ENCODE measurements around the gene DOC2A. TPM values are rescaled to one million over a fixed set of nuclear protein-coding genes. Genes with fewer than 3 reads are reported as not detected.
"Not testable (repeated sequence)": the region's sequence is repeated elsewhere in the genome, so short reads cannot be mapped to it uniquely, and the experiment has no call there.

DOC2A gene
- 0.38 TPM for total RNA-seq
- long read RNA-seq, partial matches to known transcripts, result 1 of 1 reads
- long read RNA-seq, other reads (novel, unspliced or antisense), result 0 of 1 reads

DNA sequence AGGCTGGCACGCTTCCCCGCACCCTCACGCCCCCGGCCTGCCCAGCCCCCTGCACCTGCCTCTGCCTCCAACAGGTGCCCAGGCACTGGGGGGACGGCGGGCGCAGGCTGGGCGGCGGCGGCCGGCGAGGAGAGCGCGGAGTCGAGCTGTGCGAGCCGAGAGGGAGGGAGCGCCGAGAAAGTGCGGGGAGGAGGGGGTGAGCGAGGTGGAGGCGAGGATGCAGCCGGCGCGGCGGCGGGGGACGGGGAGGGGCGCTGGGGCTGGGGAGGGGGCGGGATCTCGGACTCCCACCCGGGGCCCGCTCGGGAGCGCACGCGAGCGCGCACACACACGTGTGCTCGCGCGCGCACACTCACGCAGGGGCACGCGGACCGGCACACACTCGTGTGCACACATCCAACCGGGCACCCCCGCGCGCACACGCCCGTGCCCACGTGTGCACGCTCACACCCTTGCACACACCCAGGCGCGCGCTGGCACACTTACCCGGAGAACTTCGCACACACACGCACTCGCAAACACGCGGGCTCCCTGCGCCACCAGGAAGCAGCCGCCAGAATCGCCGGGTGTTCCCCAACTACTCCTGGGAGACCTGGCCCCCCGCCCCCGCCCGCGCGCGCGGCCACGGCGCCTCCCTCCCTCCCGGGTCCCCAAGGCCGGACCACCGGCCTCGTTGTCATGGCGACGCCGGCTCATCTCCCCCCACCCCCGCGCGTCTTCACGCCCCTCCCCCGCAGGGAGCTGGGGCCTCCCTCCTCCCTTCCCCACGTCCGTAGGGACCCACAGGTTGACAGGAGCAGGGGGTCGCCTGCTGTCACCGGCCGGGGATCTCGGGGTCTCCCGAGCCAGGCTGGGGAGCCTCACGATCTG lies at the start of gene DOC2A:
Gene DOC2A, minus strand, starts transcription at position 184 of the 870 bp plus-strand sequence. CDS start 805 bp downstream, outside the sequence.
- no peak for DNase-seq (ENCODE audit: low spot score)

DNA sequence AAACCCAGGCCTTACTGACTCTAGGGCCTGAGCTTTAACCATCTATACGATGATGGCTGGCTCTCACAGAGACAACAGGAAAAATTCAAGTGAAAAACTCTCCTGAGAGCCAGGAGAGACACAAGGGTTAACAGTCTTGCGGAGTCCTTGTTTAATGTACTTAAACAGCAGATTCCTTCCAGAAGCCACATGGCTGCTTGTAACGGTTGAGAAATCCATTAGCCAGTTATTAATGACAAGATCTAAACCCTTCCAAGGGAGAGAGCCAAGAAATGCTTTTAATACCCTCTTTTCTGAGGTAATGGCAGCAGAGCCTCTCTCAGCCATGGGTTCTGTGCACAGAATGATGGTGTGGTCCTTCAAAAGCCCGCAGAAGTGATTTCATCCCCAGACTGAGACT lies 49.5 kb upstream of the DOC2A start:
- intact Hi-C loops (cut with DNase I), result no loop called here
- DNase-seq (ENCODE audit: low spot score), result no peak

More for the DNA sequence above, at the start of gene DOC2A:
- intact Hi-C loops (cut with DNase I), result no loop called here

GRCh38 chr16:30054959-30055553 lies 44.2 kb upstream of the DOC2A start:
- intact Hi-C loops (cut with DNase I), result no loop called here
- no peak for DNase-seq (ENCODE audit: low spot score)

DNA sequence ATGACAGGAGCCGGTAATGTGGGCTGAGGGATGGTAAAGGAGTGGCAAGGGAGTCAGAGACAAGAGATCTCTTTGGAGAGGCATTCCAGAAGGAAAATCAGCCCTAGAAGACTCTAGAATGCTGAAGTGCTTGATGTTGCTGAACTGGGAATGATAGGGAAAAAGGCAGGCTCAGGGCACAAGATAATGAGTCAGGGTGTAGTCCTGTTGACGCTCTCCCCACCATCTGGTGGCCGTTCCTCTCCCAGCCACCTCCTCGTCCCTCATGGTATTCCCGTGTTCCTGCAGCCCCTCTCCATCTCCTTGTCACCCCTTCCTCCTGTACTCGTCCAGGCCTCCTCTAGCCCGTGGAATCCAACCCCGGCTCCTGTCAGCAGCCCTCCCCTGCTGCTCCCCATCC lies 43.6 kb upstream of the DOC2A start:
- DNase-seq (ENCODE audit: low spot score), result no peak
- intact Hi-C loops (cut with DNase I), result no loop called here

DNA sequence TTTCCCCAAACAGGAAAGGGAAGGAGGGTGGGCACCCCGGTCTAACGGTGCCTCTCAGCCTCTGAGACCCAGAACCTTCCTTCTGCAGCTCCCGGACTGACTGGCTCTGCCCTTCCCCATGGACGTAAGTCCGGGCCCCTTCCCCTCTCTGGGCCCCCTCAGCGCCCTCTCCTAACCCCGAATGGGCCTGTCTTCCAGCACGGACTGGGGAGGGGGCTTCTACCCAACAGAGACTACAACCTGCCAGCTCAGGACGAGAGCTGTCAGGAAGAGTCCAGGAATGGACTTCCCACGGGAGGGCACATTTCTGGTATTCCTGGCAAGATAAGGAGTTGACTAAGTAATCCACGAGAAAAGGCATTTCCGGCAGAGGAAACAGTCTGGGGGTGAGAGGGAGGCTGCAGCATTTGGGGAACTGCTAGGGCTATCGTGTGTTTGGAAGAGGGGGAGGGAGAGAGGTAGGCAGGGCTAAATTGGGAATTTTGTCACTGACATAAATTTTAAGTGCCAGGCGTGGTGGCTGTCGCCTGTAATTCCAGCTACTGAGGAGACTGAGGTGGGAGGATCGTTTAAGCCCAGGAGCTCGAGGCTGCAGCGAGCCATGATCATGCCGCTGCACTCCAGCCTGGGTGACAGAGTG lies 42.7 kb upstream of the DOC2A start:
- no peak for DNase-seq (ENCODE audit: low spot score)
- intact Hi-C loops (cut with DNase I), result no loop called here

DNA sequence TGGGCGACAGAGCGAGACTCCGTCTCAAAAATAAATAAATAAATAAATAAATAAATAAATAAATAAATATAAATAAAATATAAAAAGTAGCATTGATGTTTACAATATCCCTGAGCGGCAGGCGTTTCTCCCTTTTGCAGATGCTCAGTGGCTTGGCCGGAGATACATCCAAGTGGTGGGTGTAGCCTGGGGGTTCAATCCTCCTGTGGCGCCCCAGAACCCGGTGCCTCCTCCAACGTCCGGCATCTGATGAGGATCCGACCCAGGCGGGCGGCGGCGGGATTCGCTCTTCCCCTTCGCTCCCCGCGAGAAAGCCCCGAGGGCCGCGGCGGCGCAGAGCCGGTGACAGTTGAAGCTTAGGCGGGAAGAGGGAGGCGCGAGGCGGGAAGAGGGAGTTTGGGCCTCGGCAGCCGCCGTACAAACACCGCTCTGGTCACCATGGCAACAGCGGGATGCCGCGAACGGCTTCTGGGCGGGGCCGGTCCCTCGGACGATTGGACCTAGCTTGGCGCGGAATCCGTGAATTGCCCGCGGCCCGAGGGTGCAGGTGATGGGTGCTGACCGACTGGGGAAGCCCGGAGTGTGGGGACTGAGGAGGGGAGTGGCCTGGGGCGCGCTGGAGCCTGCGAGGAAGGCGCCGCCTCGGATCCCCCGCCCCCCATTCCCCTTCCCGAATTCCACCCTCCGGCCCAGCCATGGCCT lies 42.0 kb upstream of the DOC2A start:
- intact Hi-C loops (cut with DNase I), result no loop called here
- peak; percentile 96 for DNase-seq (ENCODE audit: low spot score)

DNA sequence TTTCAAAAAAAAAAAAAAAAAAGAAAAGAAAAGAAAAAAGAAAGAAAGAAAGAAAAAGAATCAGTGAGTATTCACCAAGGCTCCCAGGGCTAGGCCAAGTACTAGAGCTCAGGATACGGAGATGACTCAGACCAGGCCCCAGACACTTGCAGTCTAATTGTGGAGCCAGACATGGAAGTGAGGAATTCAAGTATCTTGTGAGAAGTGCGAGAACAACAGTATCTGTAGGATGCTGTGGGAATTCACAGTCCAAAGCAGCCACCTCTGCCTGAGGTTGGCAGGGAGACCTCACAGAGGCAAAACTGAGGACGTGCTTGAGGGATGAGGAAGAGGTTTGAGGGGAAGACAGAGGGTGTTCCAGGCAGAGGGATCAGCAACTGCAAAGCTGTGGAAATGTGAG lies 40.7 kb upstream of the DOC2A start:
- DNase-seq (ENCODE audit: low spot score), result no peak
- intact Hi-C loops (cut with DNase I), result no loop called here

DNA sequence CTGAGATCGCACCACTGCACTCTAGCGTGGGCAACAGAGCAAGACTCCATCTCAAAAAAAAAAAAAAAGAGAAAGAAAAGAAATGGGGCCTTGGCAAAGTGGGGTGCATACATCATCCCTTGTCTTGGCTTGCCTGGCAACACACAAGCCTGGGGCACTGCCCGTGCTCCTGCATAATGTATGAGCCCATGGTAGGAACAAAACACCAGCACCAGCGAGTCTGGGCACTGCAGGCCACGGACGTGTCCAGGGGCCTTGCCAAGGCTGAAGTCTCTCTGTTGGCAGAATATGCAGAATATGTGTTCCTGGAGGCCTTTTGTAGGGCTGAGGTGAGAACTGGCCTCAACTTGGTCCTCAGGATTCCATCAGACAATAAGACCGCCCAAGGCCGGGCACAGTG lies 39.0 kb upstream of the DOC2A start:
- intact Hi-C loops (cut with DNase I), result no loop called here
- DNase-seq (ENCODE audit: low spot score), result no peak

- no peak for DNase-seq (ENCODE audit: low spot score)
- intact Hi-C loops (cut with DNase I), result no loop called here
These were observed 35.8 kb upstream of the DOC2A start for GRCh38 chr16:30046588-30046987.

DNA sequence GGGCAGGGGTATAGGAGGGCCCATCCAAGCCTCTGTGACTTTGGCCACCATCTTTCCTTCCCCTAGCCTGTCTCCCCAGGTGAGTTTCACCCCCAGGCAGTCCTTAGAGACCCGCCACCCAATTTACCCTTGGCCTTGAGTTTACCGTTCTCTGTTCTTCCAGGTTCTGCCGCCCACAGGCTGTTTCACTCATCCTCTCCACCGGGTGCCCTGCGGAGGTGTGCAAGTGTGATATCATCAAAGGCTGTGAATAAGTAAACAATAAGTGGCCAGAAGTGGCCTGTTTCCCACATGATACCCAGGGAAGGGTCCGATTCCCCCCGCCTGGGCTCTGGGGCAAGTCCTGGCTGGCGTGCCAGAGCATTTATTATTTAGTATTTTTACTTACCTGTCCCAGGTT lies 35.4 kb upstream of the DOC2A start:
- no peak for DNase-seq (ENCODE audit: low spot score)
- intact Hi-C loops (cut with DNase I), result no loop called here

GRCh38 chr16:30041841-30042240 lies 31.0 kb upstream of the DOC2A start:
- no peak for DNase-seq (ENCODE audit: low spot score)
- intact Hi-C loops (cut with DNase I), result no loop called here

GRCh38 chr16:30040690-30041089 lies 29.9 kb upstream of the DOC2A start:
- DNase-seq (ENCODE audit: low spot score); intact Hi-C loops (cut with DNase I): not testable (repeated sequence)

DNA sequence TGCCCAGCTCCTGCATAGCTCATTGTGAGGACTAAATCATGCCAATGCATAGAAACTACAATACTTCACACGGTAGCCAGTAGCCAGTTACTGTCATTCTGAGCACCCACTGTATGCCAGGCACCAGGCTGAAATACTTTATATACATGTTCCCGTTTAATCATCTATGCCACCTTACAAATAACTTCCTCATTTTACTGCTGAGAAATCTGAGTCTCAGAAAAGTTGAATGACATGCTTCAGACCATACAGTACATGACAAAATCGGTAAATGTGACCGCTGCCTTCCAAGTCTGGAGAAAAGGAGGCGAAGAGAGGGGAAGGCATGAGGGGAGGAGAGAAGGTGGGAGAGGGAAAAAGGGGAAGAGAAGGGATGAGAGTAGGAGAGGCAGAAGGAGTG lies 29.4 kb upstream of the DOC2A start:
- intact Hi-C loops (cut with DNase I), result no loop called here
- no peak for DNase-seq (ENCODE audit: low spot score)

DNA sequence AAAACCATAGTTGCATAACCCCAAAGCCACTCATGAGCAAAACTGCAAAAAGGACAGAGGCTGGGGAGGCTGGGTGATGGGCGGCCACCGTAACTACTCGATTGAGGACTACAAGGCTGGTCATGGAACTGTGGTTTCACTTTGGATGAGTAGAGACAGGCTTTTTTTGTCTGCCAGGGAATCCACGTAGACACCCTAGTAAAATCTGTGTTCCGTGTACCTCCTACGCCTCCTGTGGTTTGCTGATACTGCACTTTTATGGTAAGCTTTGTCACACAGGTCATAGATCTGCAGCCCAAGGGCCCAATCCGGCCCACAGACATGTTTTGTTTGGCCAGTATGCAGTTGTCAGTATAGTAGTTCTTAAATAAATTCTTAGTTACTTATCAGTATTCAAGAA lies 22.4 kb upstream of the DOC2A start:
- intact Hi-C loops (cut with DNase I), result no loop called here

DNA sequence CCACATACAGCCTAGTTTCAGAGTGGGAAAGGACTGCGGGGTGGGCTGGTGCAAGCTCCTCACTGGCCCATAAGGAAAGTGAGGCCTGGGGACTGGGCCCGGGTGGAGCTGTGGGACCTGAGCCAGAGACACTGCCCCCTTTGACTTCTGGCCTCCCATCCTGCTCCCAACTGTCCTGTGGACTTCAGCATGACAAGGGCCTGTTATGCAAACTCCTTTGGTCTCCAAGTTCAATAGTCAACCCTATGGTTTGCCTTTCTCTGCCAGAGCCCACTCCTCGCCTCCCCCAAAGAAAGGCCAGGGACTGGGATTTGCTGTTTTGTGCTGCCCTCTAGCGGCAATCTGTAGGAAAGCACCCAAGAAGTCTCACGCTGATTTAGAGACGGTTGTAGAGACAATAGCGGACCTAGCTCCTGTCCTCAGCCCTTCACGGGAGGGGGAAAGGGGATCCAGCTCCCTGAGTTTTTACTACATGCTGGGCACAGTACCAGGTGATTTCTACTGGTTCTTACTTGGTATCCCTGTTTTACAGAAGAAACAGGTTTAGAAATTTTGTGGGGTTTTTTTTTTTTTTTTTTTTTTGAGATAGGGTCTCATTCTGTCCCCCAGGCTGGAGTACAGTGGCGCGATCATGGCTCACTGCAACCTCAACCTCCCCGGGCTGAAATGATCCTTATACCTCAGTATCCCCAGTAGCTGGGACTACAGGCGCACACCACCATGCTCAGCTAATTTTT lies 21.4 kb upstream of the DOC2A start:
- intact Hi-C loops (cut with DNase I), result no loop called here
- no peak for DNase-seq (ENCODE audit: low spot score)

More for the DNA sequence above, 22.4 kb upstream of the DOC2A start:
- no peak for DNase-seq (ENCODE audit: low spot score)

- DNase-seq (ENCODE audit: low spot score), result no peak
- intact Hi-C loops (cut with DNase I), result no loop called here
These were observed 20.7 kb upstream of the DOC2A start for GRCh38 chr16:30031477-30031918.

DNA sequence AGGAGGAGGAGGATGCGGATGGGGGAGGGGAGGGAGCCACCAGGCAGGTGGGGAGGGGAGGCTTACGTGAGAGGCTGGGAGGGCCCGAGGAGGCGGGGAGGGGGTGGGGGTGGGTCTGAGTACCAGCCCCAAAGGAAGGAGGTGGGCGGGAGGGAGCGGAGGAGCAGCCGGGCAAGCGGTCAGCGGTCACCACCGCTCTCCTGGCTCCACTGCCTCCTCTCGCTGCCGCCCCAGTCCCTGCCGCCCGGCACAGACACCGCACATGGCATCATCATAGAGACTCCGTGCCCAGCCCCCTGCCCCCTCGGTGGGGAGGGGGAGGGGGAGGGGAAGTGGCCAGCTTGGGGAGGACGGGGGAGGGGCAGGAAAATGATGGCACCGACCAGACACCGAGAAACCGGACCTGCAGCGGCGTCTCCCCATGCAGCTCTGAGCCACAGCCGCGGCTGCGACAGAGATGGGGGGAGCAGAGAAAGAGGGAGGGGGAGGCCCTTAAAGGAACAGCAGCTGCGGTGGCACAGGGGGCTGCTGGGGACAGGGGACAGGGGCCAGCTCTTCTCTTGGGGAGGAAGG lies 20.1 kb upstream of the DOC2A start, which contains the start of gene TLCD3B:
Gene TLCD3B, minus strand, starts transcription at position 431 of the 573 bp plus-strand sequence. CDS start 744 bp downstream, outside the sequence.
- no peak for DNase-seq (ENCODE audit: low spot score)
- intact Hi-C loops (cut with DNase I), result no loop called here

- intact Hi-C loops (cut with DNase I), result no loop called here
- no peak for DNase-seq (ENCODE audit: low spot score)
These were observed 19.3 kb upstream of the DOC2A start for GRCh38 chr16:30030011-30030685.
